SU-DHL-6 (cell line): Measurements from ENCODE around the gene LENG9.

Source experiments
- CTCF ChIP-seq: fragments of 200-600 bp; sonication (generic); IDR thresholded peaks from one replicate; pipeline ENCODE4 v1.5.1; 2017; ENCODE audit warnings: antibody characterized with exemption, mild to moderate bottlenecking, low read length, moderate library complexity; ENCODE audit not compliant: insufficient read depth, poor library complexity, severe bottlenecking
- EZH2phosphoT487 ChIP-seq: fragments of 200-600 bp; sonication (generic), shearing (Covaris generic); conservative IDR thresholded peaks from 2 replicates; pipeline ENCODE4 v1.6.1; 2018; ENCODE audit warnings: mild to moderate bottlenecking, antibody characterized with exemption, low read length, moderate library complexity, mixed read lengths

- peak; percentile 28 for TF ChIP-seq CTCF
- TF ChIP-seq EZH2phosphoT487 = no peak
These were observed 15.2 kb upstream of the LENG9 start for GRCh38 chr19:54478677-54479266.
